Activated CD4-positive, CD25-positive, alpha-beta regulatory T cell treated with anti-CD3 and anti-CD28 coated beads, Interleukin-2, amount 50 U/mL, for 16 hours (primary cell): Measurements from ENCODE around the gene NECTIN1.

Experiments used
- DNase-seq: peaks from one replicate; pipeline ENCODE4 v3.0.0-alpha.2; 2020; ENCODE audit warnings: low read depth, low spot score

The NECTIN1 gene

GRCh38 chr11:119673052-119673758 lies 55.8 kb downstream of the NECTIN1 start:
- no peak for DNase-seq

- no peak for DNase-seq
Observed at GRCh38 chr11:119672597-119672996, 56.4 kb downstream of the NECTIN1 start.

DNA sequence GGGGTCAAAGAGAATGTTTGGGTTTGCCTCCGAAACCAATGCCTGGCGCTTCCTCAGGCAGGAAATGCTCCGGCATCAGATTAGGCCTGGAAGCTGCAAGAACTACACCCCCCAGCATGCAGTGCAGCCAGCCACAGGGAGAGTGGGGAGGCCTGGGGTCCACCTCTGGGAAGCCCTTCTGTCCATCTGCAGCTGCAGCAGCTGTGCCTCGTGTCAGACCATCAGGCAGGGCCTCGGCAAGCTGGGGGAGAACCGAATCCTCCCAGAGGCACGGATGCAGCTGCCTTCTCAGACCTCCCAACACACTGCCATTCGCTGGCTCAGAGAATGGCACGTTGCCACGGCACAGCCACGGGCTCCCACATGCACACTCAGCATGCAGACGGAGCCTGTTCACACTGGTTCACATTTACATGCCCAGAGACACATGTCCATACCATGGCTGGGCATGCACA lies 57.4 kb downstream of the NECTIN1 start:
- no peak for DNase-seq

DNA sequence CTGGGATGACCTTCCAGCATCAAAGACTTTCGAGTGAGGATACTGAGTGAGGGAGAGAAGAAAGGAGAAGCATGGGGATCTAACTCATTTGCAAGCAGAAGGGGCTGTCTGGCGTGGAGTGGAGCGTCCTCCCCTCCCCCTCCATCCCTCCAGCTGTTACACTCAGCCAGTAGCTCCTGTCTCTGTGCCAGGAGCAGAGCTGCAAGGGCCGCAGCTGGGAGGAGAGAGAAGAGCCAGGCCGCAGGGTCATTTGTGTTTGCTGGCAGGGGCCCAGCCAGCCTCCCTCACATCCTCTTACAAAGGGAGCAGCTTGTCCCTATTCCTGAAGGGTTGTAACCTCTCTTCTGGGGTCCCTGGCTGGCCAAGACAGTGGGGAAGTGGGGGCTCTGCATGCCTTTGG lies 57.9 kb downstream of the NECTIN1 start:
- no peak for DNase-seq

DNA sequence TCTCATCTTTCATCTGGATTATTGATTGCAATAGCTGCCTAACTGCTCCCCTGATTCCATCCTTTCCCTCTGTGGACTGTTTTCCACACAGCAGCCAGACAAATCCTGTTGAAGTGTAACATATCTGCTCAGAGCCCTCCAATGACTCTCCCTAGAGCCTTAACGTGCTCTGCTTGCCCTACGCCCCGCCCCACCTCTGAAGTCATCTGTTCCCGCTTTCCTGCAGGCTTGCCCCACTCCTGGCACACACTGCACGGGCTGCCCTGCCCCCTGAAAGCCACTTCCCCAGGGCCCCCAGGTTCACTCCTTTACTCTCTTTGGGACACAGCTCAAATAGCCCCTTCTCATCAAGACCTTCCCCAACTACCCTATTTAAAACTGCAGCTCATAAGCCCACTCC lies 59.5 kb downstream of the NECTIN1 start:
- DNase-seq, result no peak

- DNase-seq, result no peak
Observed at GRCh38 chr11:119668676-119669075, 60.3 kb downstream of the NECTIN1 start.

DNA sequence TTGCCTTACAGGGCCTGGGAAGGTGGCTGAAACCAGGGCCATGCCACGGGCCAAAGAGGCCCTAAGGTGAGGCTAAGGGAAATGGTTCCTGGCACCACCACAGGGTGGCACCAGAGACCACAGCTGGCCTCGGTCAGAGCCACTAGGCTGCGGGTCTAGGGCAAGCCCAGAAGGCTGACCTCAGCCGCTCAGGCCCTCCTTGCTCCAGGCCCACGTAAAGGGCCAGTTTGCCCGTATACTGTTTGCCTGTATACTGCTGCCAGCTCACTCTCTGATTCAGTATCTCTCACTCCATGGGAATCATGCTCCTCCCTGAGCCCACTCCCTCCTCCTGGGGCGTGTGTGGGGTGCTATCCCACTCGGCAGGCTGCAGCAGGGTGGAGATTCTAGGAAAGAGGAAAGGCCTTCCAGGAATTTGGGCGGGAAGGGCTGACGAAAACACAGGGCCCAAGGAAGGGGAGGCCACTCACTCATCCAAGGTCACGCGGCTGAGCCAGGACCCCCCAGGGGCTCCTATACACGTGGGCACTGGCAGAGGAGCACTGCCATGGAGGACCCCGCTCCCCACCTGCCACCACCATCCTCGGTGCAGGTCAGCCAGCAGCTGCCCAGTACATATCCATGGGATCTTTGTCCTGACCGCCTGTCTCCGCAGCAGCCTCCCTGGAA lies 62.4 kb downstream of the NECTIN1 start:
- DNase-seq, result no peak

GRCh38 chr11:119666061-119666460 lies 62.9 kb downstream of the NECTIN1 start:
- no peak for DNase-seq

- no peak for DNase-seq
Observed at GRCh38 chr11:119664701-119665420, 64.1 kb downstream of the NECTIN1 start.

DNA sequence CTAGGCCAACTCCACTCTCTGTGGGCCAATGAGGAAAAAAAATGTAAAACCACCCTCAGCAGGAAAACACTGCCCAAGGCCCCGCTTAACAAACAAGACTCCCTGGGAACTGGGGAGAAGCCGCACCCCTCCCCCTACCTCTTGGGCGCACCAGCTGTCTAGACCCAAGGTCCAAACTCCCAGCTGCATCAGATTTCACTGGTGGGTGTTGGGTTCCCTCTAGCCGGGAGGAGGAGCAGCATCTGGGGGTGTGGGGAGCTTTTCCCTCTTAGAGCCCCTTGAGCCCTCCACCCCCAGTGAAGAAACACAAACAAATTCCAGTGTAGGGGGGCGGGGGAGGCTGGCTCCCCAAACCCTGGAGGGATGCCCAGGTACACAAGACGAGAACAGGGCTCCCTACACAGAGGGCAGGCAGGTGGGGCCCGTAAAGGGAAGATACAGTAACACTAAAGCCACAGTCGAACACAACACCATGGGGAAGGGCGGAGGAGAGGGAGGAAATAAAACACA lies 64.9 kb downstream of the NECTIN1 start:
- no peak for DNase-seq

DNA sequence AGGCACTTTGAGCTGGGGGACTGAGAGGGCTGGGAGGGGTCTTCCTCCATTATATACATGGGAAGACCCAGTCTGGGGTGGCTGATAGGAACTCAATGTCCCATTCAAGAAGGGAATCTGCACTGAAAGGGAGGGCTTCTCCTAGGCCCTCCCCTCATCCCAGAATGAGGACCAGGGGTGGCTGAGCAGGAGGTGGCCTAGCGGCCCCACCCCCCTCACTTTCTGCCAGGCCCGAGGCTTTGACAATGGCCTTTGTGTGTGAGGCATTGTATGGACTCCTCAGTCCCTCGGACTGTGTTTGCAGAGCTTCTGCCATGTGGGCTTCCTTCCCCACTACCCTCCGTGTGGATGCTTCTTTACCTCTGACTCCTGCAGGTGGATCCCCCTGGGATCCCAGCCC lies 65.7 kb downstream of the NECTIN1 start:
- DNase-seq, result no peak

DNA sequence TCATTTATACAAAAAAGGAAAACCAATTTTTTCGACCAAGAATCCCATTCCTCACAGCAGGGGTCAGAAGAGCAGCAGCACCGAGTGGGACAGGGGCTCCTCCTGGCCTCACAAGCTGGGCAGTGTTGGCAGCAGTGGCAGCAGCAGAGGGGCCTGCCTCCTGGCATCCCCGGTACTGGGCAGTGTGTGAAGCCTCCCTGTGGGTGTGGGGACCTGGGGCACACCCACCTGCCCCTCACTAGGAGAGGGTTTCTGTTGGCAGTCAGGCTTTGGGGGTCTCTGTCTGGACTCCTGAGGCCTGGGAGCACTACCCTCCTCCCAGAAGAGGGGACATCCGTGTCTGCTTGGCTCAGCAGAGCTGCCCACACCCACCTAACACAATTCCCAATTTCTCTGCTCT lies 67.8 kb downstream of the NECTIN1 start:
- no peak for DNase-seq

GRCh38 chr11:119659971-119660723 lies 68.9 kb downstream of the NECTIN1 start:
- DNase-seq, result no peak

GRCh38 chr11:119652907-119653659 lies 75.9 kb downstream of the NECTIN1 start:
- no peak for DNase-seq

GRCh38 chr11:119651802-119652584 lies 77.0 kb downstream of the NECTIN1 start:
- DNase-seq, result no peak

DNA sequence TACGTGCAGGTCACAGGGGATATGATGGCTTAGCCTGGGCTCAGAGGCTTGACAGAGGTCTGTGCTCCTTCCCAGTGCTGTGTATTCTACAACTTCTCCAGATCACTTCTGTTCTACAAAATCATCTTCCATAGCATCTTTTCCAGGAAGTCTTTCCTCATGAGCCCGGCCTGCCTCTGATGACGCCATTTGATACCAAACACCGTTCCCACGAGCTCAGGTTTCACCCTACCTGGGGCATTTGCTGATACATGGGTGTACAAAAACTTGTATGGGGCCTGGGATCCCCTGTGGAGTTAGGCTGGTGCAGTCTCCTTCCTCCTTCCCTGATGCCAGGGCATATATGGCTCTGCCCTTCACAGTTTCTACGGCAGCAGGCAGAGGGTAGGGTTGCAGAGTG lies 78.7 kb downstream of the NECTIN1 start:
- DNase-seq, result no peak

DNA sequence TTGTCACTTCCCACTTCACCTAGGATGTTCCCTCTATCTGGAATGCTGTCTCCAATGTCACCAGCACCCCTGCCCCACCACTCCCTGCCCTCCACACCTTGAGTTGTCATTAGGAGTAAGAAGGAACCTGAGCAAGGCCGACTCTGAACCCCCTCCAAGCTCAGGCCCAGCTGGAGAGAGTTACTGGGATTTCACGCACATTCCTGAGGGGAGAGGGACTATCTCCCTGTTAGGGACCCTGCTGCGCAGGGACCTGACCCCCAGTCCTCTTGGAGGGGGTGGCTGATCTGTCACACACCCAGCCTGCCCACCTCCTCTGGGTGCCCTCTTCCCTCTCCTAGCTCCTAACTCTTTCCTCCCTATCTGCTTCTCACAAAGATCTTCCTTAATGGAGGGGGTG lies 81.7 kb downstream of the NECTIN1 start:
- no peak for DNase-seq

GRCh38 chr11:119645018-119645417 lies 84.0 kb downstream of the NECTIN1 start:
- no peak for DNase-seq

DNA sequence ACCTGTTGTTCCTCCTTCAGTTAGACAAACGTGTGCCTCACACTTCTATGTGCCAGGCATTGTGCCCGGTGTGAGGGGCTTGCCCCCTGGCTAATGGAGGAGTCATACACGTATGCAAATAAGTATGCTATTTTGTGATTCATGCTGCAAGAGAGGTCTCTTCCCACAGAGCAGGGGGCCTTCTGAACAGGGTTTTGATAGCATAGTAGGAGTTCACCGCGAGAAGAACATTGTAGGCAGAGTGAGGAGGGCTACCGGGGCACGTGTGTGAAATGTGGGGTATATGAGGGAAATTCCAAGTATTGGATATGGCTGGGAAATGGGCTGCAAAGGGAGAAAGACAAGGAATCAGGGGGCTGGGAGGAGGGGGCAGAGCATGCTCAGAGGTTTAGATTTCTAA lies 84.5 kb downstream of the NECTIN1 start:
- no peak for DNase-seq

DNA sequence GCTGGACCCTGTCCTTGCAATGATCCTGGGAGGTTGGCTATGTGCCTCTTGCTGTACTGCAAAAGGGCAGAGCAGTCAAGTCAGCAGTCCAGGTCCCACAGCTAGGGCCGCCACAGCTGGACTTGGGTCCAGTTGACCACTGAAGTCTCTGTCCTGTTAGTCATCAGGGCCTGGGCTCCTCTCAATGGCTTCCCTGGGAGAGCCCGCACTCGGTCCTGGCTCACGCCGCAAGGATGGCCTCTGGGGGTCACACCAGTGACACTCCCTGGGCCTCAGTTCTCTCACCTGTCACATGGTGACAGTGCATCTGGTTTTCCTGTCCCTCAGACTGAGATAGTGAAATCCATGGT lies 85.1 kb downstream of the NECTIN1 start:
- DNase-seq, result no peak
